HG03558 (cell line): ENCODE results near the gene ABCF3.

Source experiments
- ATAC-seq: cut with Tn5 transposase; IDR thresholded peaks from one replicate; pipeline ENCODE4 v1.9.1; 2021; ENCODE audit warnings: moderate number of reproducible peaks; ENCODE audit not compliant: unreplicated experiment; ENCODE audit errors: extremely low read depth

Gene ABCF3

DNA sequence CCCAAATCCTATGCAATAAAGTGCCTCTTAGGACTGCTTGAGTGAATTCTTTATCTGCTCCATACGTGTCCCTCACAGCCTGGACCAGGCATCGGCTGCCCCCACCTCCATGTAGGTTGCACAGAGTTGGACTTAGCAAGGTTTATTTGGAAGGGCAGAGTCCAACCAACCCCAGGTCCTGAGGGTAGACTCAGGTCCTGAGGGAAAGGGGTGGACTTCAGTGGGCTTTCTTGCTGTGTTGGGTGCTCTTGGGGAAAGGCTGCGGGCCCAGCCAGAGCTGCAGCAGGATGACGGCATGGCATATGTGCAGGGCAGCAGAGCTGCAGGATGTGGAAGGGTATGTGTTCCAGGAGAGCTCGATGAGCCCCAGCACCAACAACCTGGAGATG is 56.3 kb downstream of the ABCF3 start:
- no peak for ATAC-seq
